HEK293T (cell line): ENCODE data around the gene CALHM6.

Source experiments
- BHLHE40 ChIP-seq: fragments of 450-650 bp; IDR thresholded peaks from 2 replicates; pipeline ENCODE4 v1.6.1; 2016; ENCODE audit warnings: mild to moderate bottlenecking, moderate library complexity, borderline replicate concordance
- ELF4 ChIP-seq: fragments of 450-650 bp; IDR thresholded peaks from 2 replicates; pipeline ENCODE4 v1.6.1; 2017; ENCODE audit warnings: antibody characterized with exemption
- FOXA1 ChIP-seq: fragments of 450-650 bp; IDR thresholded peaks from 2 replicates; pipeline ENCODE4 v1.6.1; 2016; ENCODE audit warnings: mild to moderate bottlenecking
- FOXK2 ChIP-seq: fragments of 450-650 bp; IDR thresholded peaks from 2 replicates; pipeline ENCODE4 v1.6.1; 2016; ENCODE audit warnings: mild to moderate bottlenecking
- FOXM1 ChIP-seq: fragments of 450-650 bp; IDR thresholded peaks from 2 replicates; pipeline ENCODE4 v1.6.1; 2017; ENCODE audit warnings: mild to moderate bottlenecking, borderline replicate concordance
- NFRKB ChIP-seq: fragments of 450-650 bp; IDR thresholded peaks from 2 replicates; pipeline ENCODE4 v1.6.1; 2016; ENCODE audit warnings: mild to moderate bottlenecking, moderate library complexity
- SP1 ChIP-seq: fragments of 450-650 bp; IDR thresholded peaks from 2 replicates; pipeline ENCODE4 v1.6.1; 2017
- ZNF384 ChIP-seq: fragments of 450-650 bp; IDR thresholded peaks from 2 replicates; pipeline ENCODE4 v1.6.1; 2016

- TF ChIP-seq FOXK2 (no peak), ELF4 (no peak), FOXA1 (no peak), NFRKB (no peak), SP1 (no peak), ZNF384 (no peak), BHLHE40 (no peak), FOXM1 (no peak)
These were observed 17.1 kb upstream of the CALHM6 start for GRCh38 chr6:116444092-116444491.
